GM19035 (cell line): Measurements from ENCODE around the gene SFRP5.

Source experiments
- ATAC-seq: cut with Tn5 transposase; IDR thresholded peaks from one replicate; pipeline ENCODE4 v1.9.1; 2021; ENCODE audit not compliant: unreplicated experiment

The SFRP5 gene

GRCh38 chr10:97788552-97789442 lies 17.0 kb upstream of the SFRP5 start:
- no peak for ATAC-seq

GRCh38 chr10:97785731-97786130 lies 13.9 kb upstream of the SFRP5 start:
- no peak for ATAC-seq

DNA sequence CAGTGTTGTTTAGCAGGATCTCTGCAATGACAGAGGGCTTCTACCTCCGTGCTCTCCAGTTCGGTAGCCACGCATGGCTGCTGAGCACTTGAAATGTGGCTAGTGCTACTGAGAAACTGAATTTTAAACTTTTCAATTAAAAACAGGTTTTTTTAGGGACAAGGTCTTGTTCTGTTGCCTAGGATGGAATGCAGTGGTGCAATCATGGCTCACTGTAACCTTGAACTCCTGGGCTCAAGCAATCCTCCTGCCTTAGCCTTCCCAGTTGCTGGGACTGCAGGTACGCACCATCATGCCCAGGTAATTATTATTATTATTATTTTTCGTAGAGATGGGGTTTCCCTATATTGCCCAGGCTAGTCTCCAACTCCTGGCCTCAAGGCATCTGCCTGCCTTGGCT lies 13.4 kb upstream of the SFRP5 start:
- no peak for ATAC-seq

DNA sequence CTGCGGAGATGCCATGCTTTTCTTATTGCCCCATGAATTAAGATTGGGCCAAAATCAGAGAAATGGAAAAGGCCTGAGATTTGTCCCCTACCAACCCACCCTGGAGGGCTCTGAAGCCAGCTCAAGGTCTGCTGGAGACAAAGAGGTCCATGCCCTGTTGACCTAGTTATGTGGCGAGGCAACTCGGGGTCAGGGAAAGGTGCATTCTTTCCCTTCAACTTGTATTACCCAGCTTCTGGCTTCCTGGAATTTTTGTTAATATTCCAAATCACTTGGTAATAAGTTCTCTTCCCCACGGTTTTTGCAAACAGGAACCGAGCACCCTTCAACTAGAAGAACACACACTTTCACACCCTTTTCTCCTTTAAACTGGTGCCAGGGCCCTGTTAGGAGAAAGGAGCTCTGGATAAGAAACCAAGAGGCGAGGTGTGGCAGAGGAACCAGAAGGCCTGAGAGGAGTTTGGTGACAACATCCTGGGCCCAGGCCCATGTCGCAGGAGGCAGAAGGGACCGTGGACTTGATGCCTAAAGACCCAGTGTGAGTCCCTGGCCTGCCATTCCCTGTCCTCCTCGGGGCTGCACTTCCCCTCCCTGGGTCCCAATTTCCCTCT lies 12.5 kb upstream of the SFRP5 start:
- no peak for ATAC-seq

DNA sequence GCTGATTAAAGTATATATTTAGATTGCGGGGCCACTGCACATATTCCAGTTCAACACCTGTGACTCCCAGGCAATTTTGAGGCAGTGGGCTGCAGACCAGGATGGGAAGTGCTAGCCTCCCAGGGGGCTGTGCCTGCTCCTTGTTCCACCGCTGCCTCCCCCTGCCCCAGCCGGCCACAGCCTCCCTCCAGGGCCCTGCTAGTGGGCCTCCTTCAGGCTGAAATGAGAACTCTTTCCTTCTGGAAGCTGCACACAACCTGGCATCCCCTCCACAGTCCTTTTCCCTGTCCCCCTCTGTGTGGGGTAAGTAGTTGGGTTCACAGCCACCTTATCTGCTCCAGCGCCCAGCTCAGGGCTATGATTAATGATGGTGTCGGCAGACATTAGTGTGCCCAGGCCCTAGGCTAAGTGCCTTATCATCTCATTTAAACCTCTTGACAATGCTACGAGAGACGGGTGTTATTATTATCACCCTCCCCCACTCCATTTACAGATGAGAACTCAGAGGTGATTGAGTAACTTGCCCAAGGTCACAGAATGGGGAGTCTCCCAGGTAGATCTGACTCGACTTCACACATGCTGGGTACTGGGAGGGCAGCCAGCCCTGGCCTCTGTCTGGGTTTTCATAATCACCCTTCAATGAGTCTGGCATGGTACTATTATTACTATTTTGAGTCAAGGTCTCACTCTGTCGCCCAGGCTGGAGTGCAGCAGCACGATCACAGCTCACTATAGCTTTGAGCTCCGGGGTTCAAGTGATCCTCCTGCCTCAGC lies 10.8 kb upstream of the SFRP5 start:
- no peak for ATAC-seq

DNA sequence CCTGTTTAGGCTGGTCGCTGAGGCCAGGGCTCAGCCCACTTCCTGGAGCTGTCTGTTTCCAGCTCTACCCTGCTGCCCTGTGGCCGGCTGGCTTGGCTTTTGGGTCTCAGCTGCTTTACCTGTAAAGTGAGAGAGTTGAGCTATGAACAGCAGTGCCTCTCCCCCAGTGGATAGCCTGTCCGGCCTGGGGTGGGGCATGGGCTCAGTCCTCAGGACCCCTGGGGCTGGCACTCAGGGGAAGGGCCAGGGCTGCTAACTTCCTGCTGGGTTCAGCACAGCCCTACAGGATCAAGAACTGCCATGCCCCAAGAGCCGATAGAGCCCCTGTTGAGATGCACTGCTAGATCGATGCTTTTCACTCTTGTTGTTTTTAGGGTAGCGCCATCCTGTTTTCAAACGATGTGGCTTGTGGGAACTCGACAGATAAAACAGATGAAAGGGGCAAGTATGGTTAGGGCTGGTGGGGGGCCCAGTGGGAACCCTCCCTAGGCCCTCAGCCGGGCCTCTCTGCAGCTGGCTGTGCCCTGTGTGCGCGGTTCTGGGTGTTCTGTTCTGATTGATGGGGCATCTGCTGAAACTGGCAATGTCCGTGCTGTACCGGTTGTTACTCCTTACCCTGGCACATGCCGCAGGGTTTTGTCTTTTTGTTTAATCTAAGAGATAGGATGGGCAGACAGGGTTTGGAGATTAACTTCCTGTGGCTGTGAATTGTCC lies 10.0 kb upstream of the SFRP5 start:
- ATAC-seq = no peak

DNA sequence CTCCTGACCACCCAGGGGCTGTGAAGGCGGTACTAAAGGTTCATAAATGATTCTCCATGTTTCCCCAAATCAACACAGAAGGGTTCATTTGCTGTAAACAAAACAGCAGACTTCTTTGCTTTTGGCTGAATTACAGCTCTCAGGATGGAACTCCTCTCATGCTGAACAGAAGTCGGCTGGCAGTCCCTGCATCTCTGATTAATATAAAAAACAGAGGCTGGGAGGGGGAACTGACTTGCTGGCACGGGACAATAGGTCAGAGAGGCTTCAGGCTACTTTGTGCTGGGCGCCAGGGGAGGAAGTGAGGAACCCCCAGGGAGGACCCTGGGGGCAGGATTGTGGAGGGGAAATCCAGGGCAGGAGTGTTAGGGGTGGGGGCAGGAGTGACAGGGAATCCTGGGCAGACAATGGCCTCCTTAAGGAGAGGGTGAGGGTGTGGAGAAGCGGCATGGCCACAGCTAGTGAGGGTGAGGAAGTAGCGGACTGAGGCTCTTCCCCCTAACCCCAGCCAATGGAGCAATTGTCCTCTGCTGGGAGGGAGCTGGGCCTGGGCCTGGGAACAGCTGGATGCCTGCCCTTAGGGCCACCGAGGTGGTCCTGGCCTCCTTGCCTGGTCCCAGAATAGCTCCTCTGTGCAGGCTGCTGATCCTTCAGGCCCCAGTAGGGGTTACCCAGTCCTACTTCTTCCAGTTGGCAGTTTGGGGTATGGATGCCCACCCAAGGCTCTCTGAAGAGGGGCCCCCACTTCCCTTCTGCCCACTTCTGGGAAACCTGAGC lies 9.2 kb upstream of the SFRP5 start:
- no peak for ATAC-seq

DNA sequence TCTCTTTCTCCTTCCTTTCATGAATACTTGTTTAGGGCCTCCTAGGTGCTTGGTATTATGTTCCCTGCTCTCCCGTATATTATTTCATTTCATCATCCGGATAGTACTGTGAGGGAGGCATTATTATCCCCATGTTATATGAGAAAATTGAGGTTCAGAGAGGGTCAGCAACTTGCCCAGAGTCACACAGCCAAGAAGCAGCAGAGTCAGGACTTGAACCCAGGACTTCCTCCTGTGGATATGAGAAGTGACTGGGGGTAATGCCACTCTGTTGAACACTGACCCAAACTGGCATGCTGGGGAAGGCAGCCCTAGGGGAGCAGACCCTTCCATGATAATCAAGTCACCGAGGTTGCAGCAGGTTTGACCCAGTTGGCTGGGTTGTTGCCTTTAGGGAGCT lies 8.2 kb upstream of the SFRP5 start:
- ATAC-seq = no peak

DNA sequence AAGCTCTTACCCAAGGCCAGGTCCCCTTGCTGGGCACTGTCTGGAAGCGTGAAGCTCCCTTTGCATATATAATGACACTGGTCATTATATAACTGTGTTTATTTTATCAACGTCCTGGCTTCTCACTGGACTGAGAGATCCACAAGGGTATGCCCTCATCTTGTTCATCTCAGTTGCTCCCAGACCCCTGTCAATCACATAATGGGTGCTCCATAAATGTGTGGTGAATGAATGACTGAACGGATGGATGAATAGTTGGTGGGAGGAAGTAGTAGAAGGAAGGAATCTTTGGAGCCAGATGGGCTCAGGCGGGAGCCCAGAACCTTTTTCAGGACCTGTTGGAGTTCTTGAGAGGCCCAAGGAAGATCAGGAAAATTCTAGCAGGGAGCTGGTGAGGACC lies 7.7 kb upstream of the SFRP5 start:
- ATAC-seq = no peak

- ATAC-seq = no peak
Measured at GRCh38 chr10:97778452-97779302, 6.9 kb upstream of the SFRP5 start.

- ATAC-seq = no peak
Measured at GRCh38 chr10:97777143-97777542, 5.3 kb upstream of the SFRP5 start.

DNA sequence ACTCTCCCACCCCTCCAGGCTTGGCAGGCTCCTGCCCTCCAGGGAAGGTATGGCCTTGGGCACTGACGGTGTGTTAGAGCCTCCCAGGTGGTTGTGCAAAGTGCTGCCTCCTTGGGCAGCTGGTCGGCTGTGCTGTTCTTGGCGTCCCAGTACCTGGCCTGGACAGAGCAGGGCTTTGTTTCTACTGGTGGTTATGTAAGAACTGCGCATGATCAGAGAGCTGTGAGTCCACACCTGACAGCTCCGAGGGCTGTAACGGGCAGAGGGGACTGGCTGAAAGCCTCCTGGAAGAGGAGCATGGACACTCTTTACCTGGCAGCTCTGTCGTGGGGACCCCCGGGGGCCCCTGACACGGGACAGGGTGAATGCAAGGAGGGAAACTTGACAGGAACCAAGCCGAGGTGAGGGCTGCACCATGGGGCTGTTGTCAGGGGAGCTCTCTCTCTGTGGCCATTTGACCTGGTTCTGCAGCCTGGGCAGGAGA lies 3.1 kb upstream of the SFRP5 start:
- no peak for ATAC-seq

GRCh38 chr10:97773096-97773495 lies 1.3 kb upstream of the SFRP5 start:
- no peak for ATAC-seq

DNA sequence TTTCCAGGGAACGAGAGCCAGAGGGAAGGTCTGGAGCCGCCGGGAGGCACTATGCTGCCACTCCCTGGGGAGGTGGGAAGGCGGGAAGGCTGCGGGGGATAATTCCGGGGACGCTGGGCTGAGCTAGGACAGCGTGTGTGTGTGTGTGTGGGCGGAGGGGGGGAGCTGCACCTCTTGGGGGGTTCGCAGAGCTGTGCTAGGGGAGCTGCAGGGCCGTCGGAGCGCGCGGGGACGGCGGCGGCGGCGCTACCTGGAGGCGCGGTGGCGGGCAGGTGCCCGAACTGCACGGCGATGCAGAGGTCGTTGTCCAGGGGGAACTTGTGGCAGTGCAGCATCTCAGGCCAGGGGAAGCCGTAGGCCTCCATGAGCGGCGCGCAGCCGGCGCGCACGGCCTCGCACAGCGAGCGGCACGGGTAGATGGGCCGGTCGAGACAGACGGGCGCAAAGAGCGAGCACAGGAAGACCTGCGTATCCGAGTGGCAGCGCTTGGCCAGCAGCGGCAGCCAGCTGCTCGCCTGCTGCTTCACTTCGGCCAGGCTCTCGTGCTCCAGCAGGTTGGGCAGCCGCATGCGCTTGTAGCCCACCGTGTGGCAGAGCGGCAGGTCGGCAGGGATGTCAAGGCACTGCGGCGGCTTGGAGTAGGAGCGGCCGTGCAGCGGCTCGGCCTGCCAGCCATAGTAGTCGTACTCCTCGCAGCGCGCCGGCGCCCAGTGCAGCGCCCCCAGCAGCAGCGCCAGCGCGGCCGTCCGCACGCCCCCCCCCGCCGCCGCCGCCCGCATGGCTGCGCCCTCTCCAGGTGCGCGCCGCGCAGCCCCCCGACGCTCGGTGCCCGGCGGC lies 526 bp downstream of the SFRP5 start:
- ATAC-seq = no peak

- ATAC-seq = no peak
Measured at GRCh38 chr10:97770255-97770654, 1.5 kb downstream of the SFRP5 start.

DNA sequence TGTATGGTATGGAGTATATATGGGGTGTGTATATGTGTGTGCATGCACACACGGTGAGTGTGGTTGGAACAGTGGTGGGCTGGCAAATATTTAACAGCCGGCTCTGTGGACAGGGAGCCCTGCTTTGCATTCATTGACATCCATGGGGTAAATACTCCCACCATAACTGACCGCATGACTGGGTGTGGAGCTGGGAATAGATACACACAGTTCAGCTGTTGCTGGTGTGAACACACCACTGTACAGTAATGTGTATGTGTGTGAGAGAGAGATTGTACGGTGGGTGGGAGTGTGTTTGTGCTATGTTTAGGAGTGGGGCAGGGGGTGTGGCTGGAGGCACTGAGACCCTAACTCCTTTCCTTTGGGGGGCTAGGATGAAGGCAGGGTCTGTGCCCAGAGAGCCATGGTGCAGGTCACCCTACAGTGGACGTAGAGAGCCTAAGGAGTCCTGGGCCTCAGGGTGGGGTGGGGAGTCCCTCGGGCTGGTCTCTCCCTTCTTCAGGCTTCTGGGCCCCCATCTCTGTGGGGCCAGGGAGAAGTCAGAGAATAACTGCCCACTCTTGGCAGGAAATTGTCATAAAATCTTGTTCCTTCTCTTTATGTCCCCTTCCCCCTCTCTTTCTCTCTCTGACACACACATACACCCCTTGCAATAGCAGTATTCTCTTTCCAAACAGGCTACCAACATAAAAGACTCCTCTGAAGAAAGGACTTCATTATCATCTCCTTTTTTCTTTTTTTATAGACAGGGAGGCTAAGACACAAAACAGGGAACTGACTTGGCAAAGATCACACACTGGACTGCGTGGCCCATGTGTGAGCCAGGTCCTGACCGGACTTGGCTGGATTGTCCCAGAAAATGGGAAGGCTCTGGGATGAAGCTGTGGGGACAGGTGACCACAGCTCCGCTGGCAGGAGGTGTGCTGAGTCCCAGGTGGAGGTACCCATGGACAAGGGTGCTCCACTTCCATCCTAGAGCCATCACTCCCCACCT lies 3.2 kb downstream of the SFRP5 start:
- no peak for ATAC-seq
